GM20000 (cell line): Measurements from ENCODE around the gene LMBR1.

Experiments
- DNase-seq: peaks from one replicate; pipeline ENCODE4 v3.0.0; 2012; ENCODE audit warnings: low spot score
- CTCF ChIP-seq: IDR thresholded peaks from 2 replicates; pipeline ENCODE4 v1.5.1; 2012; ENCODE audit warnings: mild to moderate bottlenecking, control low read depth; ENCODE audit errors: extremely low read depth, missing control alignments

LMBR1 gene

GRCh38 chr7:156676263-156676662 is 216.7 kb downstream of the LMBR1 start:
- no peak for TF ChIP-seq CTCF
- no peak for DNase-seq

- no peak for DNase-seq
- no peak for TF ChIP-seq CTCF
These were observed 217.3 kb downstream of the LMBR1 start for GRCh38 chr7:156675721-156676120.

GRCh38 chr7:156673902-156674301 is 219.1 kb downstream of the LMBR1 start:
- DNase-seq = no peak
- TF ChIP-seq CTCF = no peak

- no peak for TF ChIP-seq CTCF
- no peak for DNase-seq
These were observed 219.5 kb downstream of the LMBR1 start for GRCh38 chr7:156673454-156673853.

- no peak for DNase-seq
- TF ChIP-seq CTCF = no peak
These were observed 223.8 kb downstream of the LMBR1 start for GRCh38 chr7:156669035-156669828.

- TF ChIP-seq CTCF = no peak
- no peak for DNase-seq
These were observed 224.7 kb downstream of the LMBR1 start for GRCh38 chr7:156668130-156668741.

GRCh38 chr7:156667110-156667426 is 225.9 kb downstream of the LMBR1 start:
- no peak for DNase-seq
- no peak for TF ChIP-seq CTCF
